Esophagus squamous epithelium (tissue), 5 donors: ENCODE results near the gene FAM227A. TPM values are rescaled to one million over a fixed set of nuclear protein-coding genes. Genes with fewer than 3 reads are reported as not detected.

Experiments
- DNase-seq: peaks from one replicate; lab custom pipeline; 2025; lab: John Stamatoyannopoulos, UW
- H3K27ac ChIP-seq, 4 donors: fragments of 200-600 bp; sonication (generic); one replicate each; pipeline ENCODE4 v1.5.1; 2016 to 2019; ENCODE audit warnings: mild to moderate bottlenecking in 1 of 4
- H3K27me3 ChIP-seq, 4 donors: fragments of 200-600 bp; sonication (generic); 1 replicate in 3 of 4; 2 replicates in 1 of 4; pipeline versions ENCODE4 v1.5.1 to v1.6.0; 2017 to 2021; ENCODE audit warnings: antibody characterized with exemption in 1 of 4
- H3K36me3 ChIP-seq, 3 donors: fragments of 200-600 bp; sonication (generic); one replicate each; pipeline ENCODE4 v1.5.1; 2016 to 2019
- H3K4me1 ChIP-seq, 3 donors: fragments of 200-600 bp; sonication (generic); one replicate each; pipeline ENCODE4 v1.5.1; 2017 to 2019
- H3K4me3 ChIP-seq, 4 donors: fragments of 200-600 bp; sonication (generic); 1 replicate in 3 of 4; 2 replicates in 1 of 4; pipeline ENCODE4 v1.5.1; 2016 to 2019; ENCODE audit warnings: mild to moderate bottlenecking in 2 of 4, moderate library complexity in 1 of 4
- H3K9me3 ChIP-seq, 3 donors: fragments of 200-600 bp; sonication (generic); one replicate each; pipeline ENCODE4 v1.5.1; 2016 to 2019
- CTCF ChIP-seq, 6 experiments: fragments of 450-650 bp in 4 of 6; fragments of 200-600 bp in 2 of 6; sonication (generic) in 2 of 6; IDR thresholded peaks; one replicate each; pipeline ENCODE4 v1.5.1; 2016 to 2019; ENCODE audit warnings: antibody characterized with exemption in 6 of 6, mild to moderate bottlenecking in 4 of 6, moderate library complexity in 4 of 6
- POLR2A ChIP-seq, 4 donors: fragments of 450-650 bp; IDR thresholded peaks; one replicate each; pipeline ENCODE4 v1.6.1; 2017; ENCODE audit warnings: antibody characterized with exemption in 4 of 4, mild to moderate bottlenecking in 4 of 4, moderate library complexity in 3 of 4
- WGBS, 2 donors: methylation state at CpG; one replicate each; pipeline ENCODE4 v1.1.5; 2018; 5-methylcytosine and 5-hydroxymethylcytosine counted together
- intact Hi-C: fragments of 100-400 bp; cut with DNase I; formaldehyde crosslinking; loops from one replicate; pipeline ENCODE4 v1.15.0; 2022
- total RNA-seq, 4 donors: library from RNA; depleted of rRNA; stranded (reverse); fragments of >200 nt; gene quantifications; one replicate each; pipeline ENCODE4 v1.1.0, GENCODE V29; 2016
- donor health status: DM: yes; HTN: yes; CAD: no.

The FAM227A gene
- total RNA-seq, 4 donors from 2014 or later, result 0.04 to 1.0 (median 0.12) TPM

GRCh38 chr22:38569181-38569971 is 86.8 kb downstream of the FAM227A start:
- 46 to 47% methylated on average over 18 to 19 of the region's 32 CpGs for WGBS, 2 donors
- intact Hi-C loops, result loop anchor here (10.0 kb wide), 1 partner anchor 515 kb away; the partner anchor contains the start of gene PICK1
- no peaks in the 10 kb centered on the region for H3K36me3 ChIP-seq
- no peak for TF ChIP-seq CTCF (IDR thresholded peaks at IDR 0.05)
- no peak for TF ChIP-seq POLR2A (IDR thresholded peaks at IDR 0.05)
- peaks cover 0 to 22% (median 13%) of the 10 kb centered on the region in 3 donors for H3K4me1 ChIP-seq
- H3K9me3 ChIP-seq, result no peaks in the 10 kb centered on the region
- H3K27ac ChIP-seq, result peak overlapping the region; percentile 42 to 86 (median 72)
- H3K4me3 ChIP-seq, result peak overlapping the region; percentile 40 to 83 (median 65)
- DNase-seq, result no peak
- H3K27me3 ChIP-seq, result no peaks in the 10 kb centered on the region

GRCh38 chr22:38567531-38568285 is 88.5 kb downstream of the FAM227A start:
- Histone ChIP-seq H3K4me3 (no peak overlapping the region), H3K27me3 (no peaks in the 10 kb centered on the region), H3K36me3 (no peaks in the 10 kb centered on the region), H3K9me3 (no peaks in the 10 kb centered on the region), H3K4me1 (peaks cover 0 to 22% (median 13%) of the 10 kb centered on the region in 3 donors), H3K27ac (no peak overlapping the region)
- intact Hi-C loops, result loop anchor here (10.0 kb wide), 1 partner anchor 513 kb away; the partner anchor contains the start of gene PICK1
- no peak for DNase-seq
- TF ChIP-seq POLR2A (IDR thresholded peaks at IDR 0.05), result no peak
- WGBS, 2 donors, result 51 to 63% methylated on average over 7 of the region's 7 CpGs

GRCh38 chr22:38566726-38567504 is 89.3 kb downstream of the FAM227A start:
- TF ChIP-seq CTCF (IDR thresholded peaks at IDR 0.05), result no peak
- TF ChIP-seq POLR2A (IDR thresholded peaks at IDR 0.05), result no peak
- intact Hi-C loops, result loop anchor here (10.0 kb wide), 1 partner anchor 512 kb away; the partner anchor contains the start of gene PICK1
- Histone ChIP-seq H3K9me3 (no peaks in the 10 kb centered on the region), H3K4me3 (no peak overlapping the region), H3K27ac (no peak overlapping the region), H3K27me3 (no peaks in the 10 kb centered on the region), H3K36me3 (no peaks in the 10 kb centered on the region), H3K4me1 (peaks cover 0 to 22% (median 13%) of the 10 kb centered on the region in 3 donors)
- DNase-seq, result no peak
- WGBS, 2 donors, result 64 to 67% methylated on average over 3 of the region's 3 CpGs

- Histone ChIP-seq H3K9me3 (no peaks in the 10 kb centered on the region), H3K27me3 (no peaks in the 10 kb centered on the region), H3K36me3 (no peaks in the 10 kb centered on the region), H3K4me1 (peaks cover 0 to 10% (median 5%) of the 10 kb centered on the region in 3 donors), H3K27ac (no peak overlapping the region), H3K4me3 (no peak overlapping the region)
- no peak for TF ChIP-seq POLR2A (IDR thresholded peaks at IDR 0.05)
- TF ChIP-seq CTCF (IDR thresholded peaks at IDR 0.05), result no peak
- DNase-seq, result no peak
- intact Hi-C loops, result loop anchor here (10.0 kb wide), 1 partner anchor 511 kb away; the partner anchor contains the start of gene PICK1
- 78 to 93% methylated on average over 1 of the region's 1 CpG for WGBS, 2 donors
Measured at GRCh38 chr22:38565441-38565840, 90.8 kb downstream of the FAM227A start.

GRCh38 chr22:38564669-38565068 is 91.5 kb downstream of the FAM227A start:
- DNase-seq, result no peak
- Histone ChIP-seq H3K27ac (no peak overlapping the region), H3K4me1 (peaks cover 0 to 5% (median 4%) of the 10 kb centered on the region in 3 donors), H3K4me3 (no peak overlapping the region), H3K9me3 (no peaks in the 10 kb centered on the region), H3K27me3 (no peaks in the 10 kb centered on the region), H3K36me3 (no peaks in the 10 kb centered on the region)
- intact Hi-C loops, result loop anchor here (10.0 kb wide), 1 partner anchor 510 kb away; the partner anchor contains the start of gene PICK1
- WGBS, 2 donors, result 82 to 100% methylated on average over 2 of the region's 2 CpGs
- TF ChIP-seq POLR2A (IDR thresholded peaks at IDR 0.05) (no peak), CTCF (IDR thresholded peaks at IDR 0.05) (no peak)
